GM10266 (cell line): Measurements from ENCODE around the gene IQSEC1.

Experiments
- DNase-seq: peaks from one replicate; pipeline ENCODE4 v3.0.0; 2012; ENCODE audit errors: extremely low spot score
- TF ChIP-seq, protein P1 (sequence below): IDR thresholded peaks from 2 replicates; pipeline ENCODE4 v1.5.1; 2012; ENCODE audit warnings: mild to moderate bottlenecking, low read depth; ENCODE audit not compliant: control insufficient read depth, insufficient read depth; ENCODE audit errors: missing control alignments

IQSEC1 gene

GRCh38 chr3:13024765-13025065, 48.5 kb downstream of the IQSEC1 start:
- no peak for DNase-seq
- TF ChIP-seq, protein P1, sequence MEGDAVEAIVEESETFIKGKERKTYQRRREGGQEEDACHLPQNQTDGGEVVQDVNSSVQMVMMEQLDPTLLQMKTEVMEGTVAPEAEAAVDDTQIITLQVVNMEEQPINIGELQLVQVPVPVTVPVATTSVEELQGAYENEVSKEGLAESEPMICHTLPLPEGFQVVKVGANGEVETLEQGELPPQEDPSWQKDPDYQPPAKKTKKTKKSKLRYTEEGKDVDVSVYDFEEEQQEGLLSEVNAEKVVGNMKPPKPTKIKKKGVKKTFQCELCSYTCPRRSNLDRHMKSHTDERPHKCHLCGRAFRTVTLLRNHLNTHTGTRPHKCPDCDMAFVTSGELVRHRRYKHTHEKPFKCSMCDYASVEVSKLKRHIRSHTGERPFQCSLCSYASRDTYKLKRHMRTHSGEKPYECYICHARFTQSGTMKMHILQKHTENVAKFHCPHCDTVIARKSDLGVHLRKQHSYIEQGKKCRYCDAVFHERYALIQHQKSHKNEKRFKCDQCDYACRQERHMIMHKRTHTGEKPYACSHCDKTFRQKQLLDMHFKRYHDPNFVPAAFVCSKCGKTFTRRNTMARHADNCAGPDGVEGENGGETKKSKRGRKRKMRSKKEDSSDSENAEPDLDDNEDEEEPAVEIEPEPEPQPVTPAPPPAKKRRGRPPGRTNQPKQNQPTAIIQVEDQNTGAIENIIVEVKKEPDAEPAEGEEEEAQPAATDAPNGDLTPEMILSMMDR, result no peak

DNA sequence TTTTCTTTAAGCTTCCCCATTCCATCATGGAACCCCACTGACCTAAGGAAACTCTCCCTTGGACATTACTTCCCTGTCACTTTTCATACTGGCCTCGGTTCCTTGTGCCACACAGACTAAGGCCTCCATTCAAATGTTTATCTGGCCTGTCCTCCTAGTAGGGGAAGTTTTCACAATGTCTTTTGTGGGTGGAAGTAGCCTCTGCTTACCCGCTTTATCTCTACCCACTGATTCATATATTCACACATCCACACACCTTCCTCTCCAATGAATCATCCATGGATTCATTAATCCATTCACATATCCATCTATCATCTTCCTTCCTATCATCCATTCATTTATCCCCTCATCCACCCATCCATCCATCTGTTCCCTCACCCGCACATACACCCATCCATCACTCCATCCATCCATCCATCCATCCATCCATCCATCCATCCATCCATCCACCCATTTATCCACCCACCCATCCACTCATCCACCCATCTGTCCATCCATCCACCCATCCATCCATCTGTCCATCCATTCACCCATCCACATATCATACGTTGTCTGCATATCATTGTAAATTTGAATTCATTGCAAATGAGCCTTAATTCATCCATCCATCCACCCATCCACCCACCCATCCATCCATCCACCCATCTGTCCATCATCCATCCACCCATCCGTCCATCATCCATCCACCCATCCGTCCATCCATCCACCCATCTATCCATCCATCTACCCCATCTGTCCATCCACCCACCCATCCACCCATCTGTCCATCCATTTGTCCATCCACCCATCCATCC, 49.1 kb downstream of the IQSEC1 start:
- TF ChIP-seq, protein P1, result no peak

DNA sequence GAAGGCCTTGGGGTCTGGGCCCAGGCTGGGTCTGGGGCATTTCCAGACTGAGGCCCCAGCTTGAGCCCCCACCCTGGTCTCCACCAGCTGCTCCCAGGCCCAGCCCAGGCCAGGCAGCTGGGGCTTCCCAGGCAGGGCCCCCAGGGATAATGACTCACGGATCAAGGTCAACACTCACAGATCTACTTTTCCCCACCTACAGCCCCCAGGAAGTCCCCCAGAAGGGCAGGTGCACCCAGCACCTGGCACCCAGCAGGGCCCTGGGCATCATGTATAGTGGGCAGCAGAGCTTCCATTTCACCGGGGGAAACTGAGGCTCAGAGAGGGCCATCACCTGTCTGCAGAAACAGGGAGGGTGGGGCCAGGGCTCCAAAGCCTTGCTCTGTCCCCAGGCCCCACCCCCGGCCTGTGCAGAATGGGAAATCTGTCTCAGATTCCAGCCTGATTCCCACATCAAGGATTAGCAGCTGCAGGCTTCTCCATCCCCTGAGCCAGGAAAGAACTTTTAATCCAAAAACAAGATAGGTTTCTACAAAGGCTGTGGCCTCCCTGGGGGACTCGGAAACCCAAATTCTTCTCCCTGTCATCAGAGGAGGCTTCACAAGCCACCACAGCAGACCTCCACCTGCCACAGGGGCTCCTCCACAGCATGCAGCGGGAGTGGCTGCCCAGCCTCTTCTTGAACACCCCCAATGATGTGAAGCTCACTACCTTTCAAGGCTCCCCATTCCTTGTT, 49.8 kb downstream of the IQSEC1 start:
- TF ChIP-seq, protein P1, result no peak

More for the DNA sequence above, 49.1 kb downstream of the IQSEC1 start:
- no peak for DNase-seq

GRCh38 chr3:13022348-13023234, 50.6 kb downstream of the IQSEC1 start:
- DNase-seq, result peak; percentile 58
- TF ChIP-seq, protein P1, result no peak

More for the DNA sequence above, 49.8 kb downstream of the IQSEC1 start:
- no peak for DNase-seq

DNA sequence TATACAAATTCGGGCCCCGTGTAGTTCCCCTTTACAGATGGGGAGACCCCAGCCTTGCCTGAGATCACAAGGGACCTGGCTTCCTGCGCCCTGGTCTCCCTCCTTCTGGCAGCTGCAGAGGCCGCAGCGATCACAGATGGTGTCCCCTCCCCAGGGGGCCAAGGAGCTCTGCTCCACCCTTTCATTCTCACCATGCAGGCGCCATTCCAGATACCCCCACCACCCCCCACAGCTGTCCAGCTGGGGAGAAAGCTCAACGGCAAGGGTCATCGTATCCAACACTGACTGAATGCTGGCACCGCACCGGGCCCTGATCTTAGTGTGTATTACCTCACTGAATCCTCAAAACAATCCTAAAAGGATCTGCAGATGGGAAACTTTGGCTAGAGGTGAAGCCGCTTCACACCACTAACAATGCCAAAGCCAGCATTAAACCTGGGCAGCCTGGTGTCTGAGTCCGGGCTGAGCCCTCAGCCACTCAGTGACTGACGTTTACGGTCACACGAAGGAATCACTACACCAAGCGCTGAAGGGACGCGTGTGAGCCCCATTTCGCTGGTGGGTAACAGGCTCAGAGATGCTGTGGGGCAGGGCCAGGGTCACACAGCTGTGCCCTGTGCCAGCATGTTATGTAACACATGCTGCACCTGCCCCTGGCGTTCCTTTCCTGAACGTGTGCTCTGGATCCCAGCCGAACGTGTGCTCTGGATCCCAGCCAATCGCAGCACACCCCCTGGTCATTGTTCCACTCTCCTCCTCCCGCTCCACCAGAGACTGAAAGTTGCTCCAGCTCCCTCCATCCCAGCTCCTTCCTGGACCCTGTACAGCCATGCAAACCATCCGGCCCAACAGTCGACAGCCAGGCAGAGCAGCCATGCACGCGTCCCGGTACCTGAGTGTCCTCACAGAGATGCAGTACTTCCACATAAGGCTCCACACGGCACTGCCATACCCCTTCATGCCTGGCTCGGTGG, 51.8 kb downstream of the IQSEC1 start:
- peak; percentile 61 for DNase-seq
- TF ChIP-seq, protein P1, result no peak

DNA sequence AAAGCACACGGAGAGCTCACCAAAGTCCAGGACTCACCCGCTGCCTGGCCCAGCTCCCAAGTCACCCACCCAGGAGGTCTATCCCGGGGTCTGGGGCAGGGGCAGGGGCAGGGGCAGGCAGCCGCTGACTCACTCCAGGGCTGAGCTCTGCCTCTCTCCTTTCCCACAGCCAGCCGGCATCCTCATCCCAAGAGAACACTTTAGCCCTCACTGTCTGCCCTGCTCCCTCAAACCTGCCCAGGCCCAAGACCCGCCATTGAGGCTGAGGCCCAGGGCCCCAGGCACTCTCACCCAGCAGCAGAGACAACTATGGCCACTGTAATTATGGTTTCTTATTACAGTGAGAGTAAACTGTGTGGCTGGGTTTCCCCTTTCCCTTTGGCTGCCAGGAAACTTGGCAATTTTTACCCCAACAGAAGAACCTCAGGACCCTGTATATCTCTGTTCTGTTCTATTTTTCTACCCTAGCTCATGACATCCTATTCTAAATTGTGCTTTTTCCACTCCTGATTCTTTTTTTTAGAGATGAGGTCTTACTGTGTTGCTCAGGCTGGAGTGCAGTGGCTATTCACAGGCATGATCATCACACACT, 53.0 kb downstream of the IQSEC1 start:
- DNase-seq, result no peak

More for the DNA sequence above, 53.0 kb downstream of the IQSEC1 start:
- TF ChIP-seq, protein P1, result no peak
